Measurements from ENCODE around the gene FNDC3B.
A peak's percentile ranks its signal among the peaks of the same experiment; 100 is the strongest.

FNDC3B gene

GRCh38 chr3:172039436-172040077 is at the start of gene FNDC3B (continued):
- no peak for TF ChIP-seq ZNF596 (tag by site-specific recombination; IDR thresholded peaks at IDR 0.05)
- TF ChIP-seq ZFP37 (tag by site-specific recombination; IDR thresholded peaks at IDR 0.05), result peak; percentile 85; the same call in 1 of the 2 replicates
- no peak for TF ChIP-seq ZNF155 (tag by site-specific recombination; IDR thresholded peaks at IDR 0.05)
- no peak for TF ChIP-seq ZNF747 (tag by site-specific recombination; IDR thresholded peaks at IDR 0.05)
- TF ChIP-seq ZNF223 (tag by site-specific recombination; IDR thresholded peaks at IDR 0.05), result no peak
- no peak for TF ChIP-seq ZNF132 (tag by site-specific recombination; IDR thresholded peaks at IDR 0.05; ENCODE audit: borderline replicate concordance)
- TF ChIP-seq PRDM2 (tag by site-specific recombination; IDR thresholded peaks at IDR 0.05; ENCODE audit: borderline replicate concordance), result no peak
- peak; percentile 7 for TF ChIP-seq ZNF600 (tag by site-specific recombination; IDR thresholded peaks at IDR 0.05)
- TF ChIP-seq ZNF777 (tag by site-specific recombination; IDR thresholded peaks at IDR 0.05; ENCODE audit: borderline replicate concordance), result no peak
- no peak for TF ChIP-seq ZBTB21 (tag by site-specific recombination; IDR thresholded peaks at IDR 0.05)
- TF ChIP-seq, protein P1, sequence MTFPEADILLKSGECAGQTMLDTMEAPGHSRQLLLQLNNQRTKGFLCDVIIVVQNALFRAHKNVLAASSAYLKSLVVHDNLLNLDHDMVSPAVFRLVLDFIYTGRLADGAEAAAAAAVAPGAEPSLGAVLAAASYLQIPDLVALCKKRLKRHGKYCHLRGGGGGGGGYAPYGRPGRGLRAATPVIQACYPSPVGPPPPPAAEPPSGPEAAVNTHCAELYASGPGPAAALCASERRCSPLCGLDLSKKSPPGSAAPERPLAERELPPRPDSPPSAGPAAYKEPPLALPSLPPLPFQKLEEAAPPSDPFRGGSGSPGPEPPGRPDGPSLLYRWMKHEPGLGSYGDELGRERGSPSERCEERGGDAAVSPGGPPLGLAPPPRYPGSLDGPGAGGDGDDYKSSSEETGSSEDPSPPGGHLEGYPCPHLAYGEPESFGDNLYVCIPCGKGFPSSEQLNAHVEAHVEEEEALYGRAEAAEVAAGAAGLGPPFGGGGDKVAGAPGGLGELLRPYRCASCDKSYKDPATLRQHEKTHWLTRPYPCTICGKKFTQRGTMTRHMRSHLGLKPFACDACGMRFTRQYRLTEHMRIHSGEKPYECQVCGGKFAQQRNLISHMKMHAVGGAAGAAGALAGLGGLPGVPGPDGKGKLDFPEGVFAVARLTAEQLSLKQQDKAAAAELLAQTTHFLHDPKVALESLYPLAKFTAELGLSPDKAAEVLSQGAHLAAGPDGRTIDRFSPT (tag by site-specific recombination; IDR thresholded peaks at IDR 0.05), result no peak
- TF ChIP-seq, protein P2, sequence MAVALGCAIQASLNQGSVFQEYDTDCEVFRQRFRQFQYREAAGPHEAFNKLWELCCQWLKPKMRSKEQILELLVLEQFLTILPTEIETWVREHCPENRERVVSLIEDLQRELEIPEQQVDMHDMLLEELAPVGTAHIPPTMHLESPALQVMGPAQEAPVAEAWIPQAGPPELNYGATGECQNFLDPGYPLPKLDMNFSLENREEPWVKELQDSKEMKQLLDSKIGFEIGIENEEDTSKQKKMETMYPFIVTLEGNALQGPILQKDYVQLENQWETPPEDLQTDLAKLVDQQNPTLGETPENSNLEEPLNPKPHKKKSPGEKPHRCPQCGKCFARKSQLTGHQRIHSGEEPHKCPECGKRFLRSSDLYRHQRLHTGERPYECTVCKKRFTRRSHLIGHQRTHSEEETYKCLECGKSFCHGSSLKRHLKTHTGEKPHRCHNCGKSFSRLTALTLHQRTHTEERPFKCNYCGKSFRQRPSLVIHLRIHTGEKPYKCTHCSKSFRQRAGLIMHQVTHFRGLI (tag by site-specific recombination; IDR thresholded peaks at IDR 0.05), result no peak
- no peak for TF ChIP-seq ZNF571 (tag by site-specific recombination; IDR thresholded peaks at IDR 0.05)
- TF ChIP-seq, protein P3, sequence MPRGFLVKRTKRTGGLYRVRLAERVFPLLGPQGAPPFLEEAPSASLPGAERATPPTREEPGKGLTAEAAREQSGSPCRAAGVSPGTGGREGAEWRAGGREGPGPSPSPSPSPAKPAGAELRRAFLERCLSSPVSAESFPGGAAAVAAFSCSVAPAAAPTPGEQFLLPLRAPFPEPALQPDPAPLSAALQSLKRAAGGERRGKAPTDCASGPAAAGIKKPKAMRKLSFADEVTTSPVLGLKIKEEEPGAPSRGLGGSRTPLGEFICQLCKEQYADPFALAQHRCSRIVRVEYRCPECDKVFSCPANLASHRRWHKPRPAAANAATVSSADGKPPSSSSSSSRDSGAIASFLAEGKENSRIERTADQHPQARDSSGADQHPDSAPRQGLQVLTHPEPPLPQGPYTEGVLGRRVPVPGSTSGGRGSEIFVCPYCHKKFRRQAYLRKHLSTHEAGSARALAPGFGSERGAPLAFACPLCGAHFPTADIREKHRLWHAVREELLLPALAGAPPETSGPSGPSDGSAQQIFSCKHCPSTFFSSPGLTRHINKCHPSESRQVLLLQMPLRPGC (tag by site-specific recombination; IDR thresholded peaks at IDR 0.05), result 0 out of 2 replicates have a peak, but pooled peaks have one; percentile 32
- TF ChIP-seq, protein P4, sequence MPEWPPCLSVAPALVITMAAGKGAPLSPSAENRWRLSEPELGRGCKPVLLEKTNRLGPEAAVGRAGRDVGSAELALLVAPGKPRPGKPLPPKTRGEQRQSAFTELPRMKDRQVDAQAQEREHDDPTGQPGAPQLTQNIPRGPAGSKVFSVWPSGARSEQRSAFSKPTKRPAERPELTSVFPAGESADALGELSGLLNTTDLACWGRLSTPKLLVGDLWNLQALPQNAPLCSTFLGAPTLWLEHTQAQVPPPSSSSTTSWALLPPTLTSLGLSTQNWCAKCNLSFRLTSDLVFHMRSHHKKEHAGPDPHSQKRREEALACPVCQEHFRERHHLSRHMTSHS (tag by site-specific recombination; IDR thresholded peaks at IDR 0.05), result no peak
- TF ChIP-seq YY2 (tag by site-specific recombination; IDR thresholded peaks at IDR 0.05), result peak; percentile 84
- no peak for TF ChIP-seq PBX3 (CRISPR knock-in tag; IDR thresholded peaks at IDR 0.05)
- TF ChIP-seq ZNF560 (tag by site-specific recombination; IDR thresholded peaks at IDR 0.05; ENCODE audit: borderline replicate concordance), result no peak; the same call in 1 of the 2 replicates
- TF ChIP-seq ZSCAN23 (tag by site-specific recombination; IDR thresholded peaks at IDR 0.05), result no peak
- no peak for TF ChIP-seq REPIN1 (tag by site-specific recombination; IDR thresholded peaks at IDR 0.05; ENCODE audit: low read depth)
- TF ChIP-seq ZNF266 (tag by site-specific recombination; IDR thresholded peaks at IDR 0.05; ENCODE audit: low read depth), result no peak
- TF ChIP-seq ZNF214 (tag by site-specific recombination; IDR thresholded peaks at IDR 0.05; ENCODE audit: borderline replicate concordance), result no peak
- TF ChIP-seq ZNF292 (tag by site-specific recombination; IDR thresholded peaks at IDR 0.05; ENCODE audit: borderline replicate concordance, low read depth), result no peak
- no peak for TF ChIP-seq ZBTB1 (tag by site-specific recombination; IDR thresholded peaks at IDR 0.05)
